ENCODE measurements around the gene IKZF2.

Gene IKZF2

DNA sequence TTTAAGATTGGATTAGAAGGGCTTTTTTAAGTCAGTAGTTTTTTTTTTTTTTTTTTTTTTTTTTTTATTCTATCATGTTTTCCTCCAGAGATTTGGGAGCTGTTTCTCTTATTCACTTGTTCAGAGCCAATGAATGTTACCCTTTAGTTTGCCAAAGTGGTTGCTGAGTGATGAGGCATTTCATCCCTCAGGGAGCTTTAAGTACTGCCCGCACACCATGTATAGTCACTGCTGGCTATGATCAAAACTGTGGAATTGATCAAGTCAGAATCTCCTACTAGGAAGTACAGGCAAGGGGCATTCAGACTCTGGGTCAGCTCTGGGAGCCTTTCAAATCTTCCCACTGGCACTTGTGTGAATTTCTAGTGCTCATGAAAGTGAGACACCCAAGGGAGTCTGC, 201.6 kb downstream of the IKZF2 start:
- DNase-seq = no peak

All from inflammatory macrophage treated with lipopolysaccharide for 4 hours (primary cell).